OCI-LY1 (cell line): ENCODE results near the gene SLC22A3.

ENCODE experiments used
- EZH2 ChIP-seq: fragments of 200-600 bp; sonication (generic), shearing (Covaris generic); IDR thresholded peaks from 2 replicates; pipeline ENCODE4 v1.8.0; 2017; ENCODE audit warnings: borderline replicate concordance, mixed run types, mild to moderate bottlenecking, antibody characterized with exemption, low read length, moderate library complexity, mixed read lengths
- TF ChIP-seq, protein P1 (sequence below): fragments of 200-600 bp; sonication (generic), shearing (Covaris generic); IDR thresholded peaks from 2 replicates; pipeline ENCODE4 v1.5.1; 2017; ENCODE audit warnings: mild to moderate bottlenecking, antibody characterized with exemption, low read length, moderate library complexity, mixed read lengths

DNA sequence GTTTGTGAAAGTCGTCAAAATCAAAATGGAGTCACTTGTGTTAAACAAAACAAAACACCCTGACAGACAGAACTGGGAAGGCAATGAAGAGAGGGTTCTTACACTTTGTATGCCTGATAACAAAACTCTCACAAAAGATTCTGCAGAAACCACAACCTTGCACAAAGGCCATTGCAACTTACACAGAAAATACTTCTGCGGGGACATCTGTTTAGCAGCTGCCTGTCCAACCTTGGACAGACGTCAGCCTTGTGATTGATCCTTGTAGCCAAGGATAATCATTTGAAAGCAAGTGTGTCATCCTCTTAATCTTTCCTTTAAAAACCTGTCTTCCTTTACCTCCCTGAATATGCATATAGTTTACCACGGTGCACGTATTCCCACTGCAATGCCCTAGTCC is 17.0 kb upstream of the SLC22A3 start:
- TF ChIP-seq, protein P1, sequence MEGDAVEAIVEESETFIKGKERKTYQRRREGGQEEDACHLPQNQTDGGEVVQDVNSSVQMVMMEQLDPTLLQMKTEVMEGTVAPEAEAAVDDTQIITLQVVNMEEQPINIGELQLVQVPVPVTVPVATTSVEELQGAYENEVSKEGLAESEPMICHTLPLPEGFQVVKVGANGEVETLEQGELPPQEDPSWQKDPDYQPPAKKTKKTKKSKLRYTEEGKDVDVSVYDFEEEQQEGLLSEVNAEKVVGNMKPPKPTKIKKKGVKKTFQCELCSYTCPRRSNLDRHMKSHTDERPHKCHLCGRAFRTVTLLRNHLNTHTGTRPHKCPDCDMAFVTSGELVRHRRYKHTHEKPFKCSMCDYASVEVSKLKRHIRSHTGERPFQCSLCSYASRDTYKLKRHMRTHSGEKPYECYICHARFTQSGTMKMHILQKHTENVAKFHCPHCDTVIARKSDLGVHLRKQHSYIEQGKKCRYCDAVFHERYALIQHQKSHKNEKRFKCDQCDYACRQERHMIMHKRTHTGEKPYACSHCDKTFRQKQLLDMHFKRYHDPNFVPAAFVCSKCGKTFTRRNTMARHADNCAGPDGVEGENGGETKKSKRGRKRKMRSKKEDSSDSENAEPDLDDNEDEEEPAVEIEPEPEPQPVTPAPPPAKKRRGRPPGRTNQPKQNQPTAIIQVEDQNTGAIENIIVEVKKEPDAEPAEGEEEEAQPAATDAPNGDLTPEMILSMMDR = no peak
- TF ChIP-seq EZH2 = no peak
